SK-N-SH (cell line): Measurements from ENCODE around the gene PTGIS. TPM values are rescaled to one million over a fixed set of nuclear protein-coding genes. Genes with fewer than 3 reads are reported as not detected.

Source experiments
- CTCF ChIA-PET: fragments of 300-600, 350-600 bp; formaldehyde crosslinking; extraction: SDS; loops from one replicate; lab custom pipeline; 2021; lab: Yijun Ruan, JAX
- POLR2A ChIA-PET: fragments of 350-600 bp; sonication (Branson Sonifier 250); formaldehyde crosslinking; extraction: SDS; loops from one replicate; lab custom pipeline; 2020; ENCODE audit warnings: antibody characterized with exemption, inconsistent platforms; lab: Yijun Ruan, JAX
- DNase-seq: peaks from one replicate; pipeline ENCODE4 v3.0.0; 2012
- H2AFZ ChIP-seq: fragments of 200-600 bp; sonication (generic); 2 replicates; pipeline ENCODE4 v1.8.1; 2016; ENCODE audit warnings: antibody characterized with exemption, mild to moderate bottlenecking, low read depth
- H3F3A ChIP-seq: fragments of 200-600 bp; sonication (generic); replicated peaks from 2 replicates; pipeline ENCODE3; 2016; ENCODE audit warnings: antibody characterized with exemption, mild to moderate bottlenecking; ENCODE audit not compliant: insufficient read depth
- H3K27ac ChIP-seq, 2 experiments: fragments of 200-500 bp in 1 of 2; fragments of 200-600 bp in 1 of 2; sonication (Bioruptor generic) in 1 of 2; sonication (generic), shearing (Covaris generic) in 1 of 2; 2 replicates each; pipeline versions ENCODE4 v1.5.1 to v1.6.1; 2014 to 2016; ENCODE audit warnings: low read depth in 2 of 2, inconsistent platforms in 1 of 2, low read length in 1 of 2, mild to moderate bottlenecking in 1 of 2, mixed read lengths in 1 of 2
- H3K27me3 ChIP-seq: fragments of 200-600 bp; sonication (generic), shearing (Covaris generic); 2 replicates; pipeline ENCODE4 v1.6.1; 2016; ENCODE audit warnings: mixed run types; ENCODE audit not compliant: insufficient read depth
- H3K36me3 ChIP-seq, 2 experiments: fragments of 200-500 bp in 1 of 2; fragments of 200-600 bp in 1 of 2; sonication (Bioruptor generic) in 1 of 2; sonication (generic) in 1 of 2; replicated peaks in 1 of 2; 2 replicates each; pipeline versions ENCODE3 to v1.5.1; 2014 to 2016; ENCODE audit warnings: low read length in 1 of 2, mild to moderate bottlenecking in 1 of 2; ENCODE audit not compliant: insufficient read depth in 2 of 2, control insufficient read depth in 1 of 2
- H3K4me1 ChIP-seq, 2 experiments: fragments of 200-500 bp in 1 of 2; fragments of 200-600 bp in 1 of 2; sonication (Bioruptor generic) in 1 of 2; sonication (generic), shearing (Covaris generic) in 1 of 2; 2 replicates each; pipeline versions ENCODE4 v1.5.1 to v1.6.1; 2014 to 2016; ENCODE audit warnings: low read depth in 1 of 2, low read length in 1 of 2, mixed run types in 1 of 2; ENCODE audit not compliant: insufficient read depth in 2 of 2, control insufficient read depth in 1 of 2
- H3K4me2 ChIP-seq: fragments of 200-600 bp; sonication (generic), shearing (Covaris generic); 2 replicates; pipeline ENCODE4 v1.6.1; 2017; ENCODE audit warnings: mixed run types
- H3K4me3 ChIP-seq, 2 experiments: fragments of 200-500 bp in 1 of 2; fragments of 200-600 bp in 1 of 2; sonication (Bioruptor generic) in 1 of 2; sonication (generic), shearing (Covaris generic) in 1 of 2; 2 replicates each; pipeline versions ENCODE4 v1.5.1 to v1.8.1; 2014 to 2016; ENCODE audit warnings: low read depth in 2 of 2, inconsistent platforms in 1 of 2, low read length in 1 of 2, mild to moderate bottlenecking in 1 of 2, mixed read lengths in 1 of 2, moderate library complexity in 1 of 2
- H3K79me2 ChIP-seq: fragments of 200-600 bp; sonication (generic); 2 replicates; pipeline ENCODE4 v1.8.1; 2017; ENCODE audit warnings: mild to moderate bottlenecking; ENCODE audit not compliant: insufficient read depth
- H3K9ac ChIP-seq: fragments of 200-600 bp; sonication (generic); 2 replicates; pipeline ENCODE4 v1.6.1; 2017; ENCODE audit warnings: mixed run types
- H3K9me2 ChIP-seq: fragments of 200-600 bp; sonication (generic); 2 replicates; pipeline ENCODE4 v1.6.1; 2017; ENCODE audit warnings: mixed run types
- H3K9me3 ChIP-seq: fragments of 200-600 bp; sonication (generic); 2 replicates; pipeline ENCODE4 v1.6.1; 2017; ENCODE audit warnings: mixed run types, mild to moderate bottlenecking, moderate library complexity
- H4K20me1 ChIP-seq: fragments of 200-600 bp; sonication (generic); 2 replicates; pipeline ENCODE4 v1.6.1; 2017; ENCODE audit warnings: mild to moderate bottlenecking, mixed run types; ENCODE audit not compliant: insufficient read depth
- CHD2 ChIP-seq: fragments of 150-350 bp; IDR thresholded peaks from 2 replicates; pipeline ENCODE4 v1.6.1; 2018; ENCODE audit warnings: low read length; ENCODE audit not compliant: partially characterized antibody
- EP300 ChIP-seq, 2 experiments: IDR thresholded peaks; 2 replicates each; pipeline versions ENCODE4 v1.4.0 to v1.6.1; 2012; ENCODE audit warnings: borderline replicate concordance in 1 of 2, low read depth in 1 of 2, low read length in 1 of 2
- EZH2phosphoT487 ChIP-seq: fragments of 200-600 bp; sonication (generic); IDR thresholded peaks from 2 replicates; pipeline ENCODE4 v1.6.1; 2017; ENCODE audit warnings: low read depth, mixed run types, mild to moderate bottlenecking, antibody characterized with exemption, moderate library complexity, borderline replicate concordance
- FOSL2 ChIP-seq: IDR thresholded peaks from 2 replicates; pipeline ENCODE4 v1.4.0; 2012; ENCODE audit warnings: low read depth, mild to moderate bottlenecking, moderate library complexity, borderline replicate concordance
- MEF2A ChIP-seq: IDR thresholded peaks from 2 replicates; pipeline ENCODE4 v1.4.0; 2012; ENCODE audit warnings: low read depth, borderline replicate concordance
- MXI1 ChIP-seq: IDR thresholded peaks from 2 replicates; pipeline ENCODE4 v1.6.1; 2012; ENCODE audit warnings: mild to moderate bottlenecking, low read depth, low read length, improper control_type of control experiment
- NRF1 ChIP-seq: IDR thresholded peaks from 2 replicates; pipeline ENCODE4 v1.6.1; 2012; ENCODE audit warnings: low read depth, mild to moderate bottlenecking, low read length
- POLR2AphosphoS5 ChIP-seq: IDR thresholded peaks from 2 replicates; pipeline ENCODE4 v1.6.1; 2012; ENCODE audit warnings: low read depth, low read length
- RAD21 ChIP-seq: IDR thresholded peaks from 2 replicates; pipeline ENCODE4 v1.6.1; 2012; ENCODE audit warnings: mild to moderate bottlenecking, low read length
- RCOR1 ChIP-seq: fragments of 150-350 bp; IDR thresholded peaks from 2 replicates; pipeline ENCODE4 v1.6.1; 2017; ENCODE audit warnings: antibody characterized with exemption, low read length
- RFX5 ChIP-seq: IDR thresholded peaks from 2 replicates; pipeline ENCODE4 v1.6.1; 2012; ENCODE audit warnings: mild to moderate bottlenecking, improper control_type of control experiment, low read length
- SIN3A ChIP-seq: IDR thresholded peaks from 2 replicates; pipeline ENCODE4 v1.6.1; 2012; ENCODE audit warnings: low read depth, mild to moderate bottlenecking, low read length, moderate library complexity, borderline replicate concordance
- SMC3 ChIP-seq: IDR thresholded peaks from 2 replicates; pipeline ENCODE4 v1.6.1; 2012; ENCODE audit warnings: low read depth, low read length, improper control_type of control experiment
- TCF12 ChIP-seq: IDR thresholded peaks from 2 replicates; pipeline ENCODE4 v1.4.0; 2012
- YY1 ChIP-seq: IDR thresholded peaks from 2 replicates; pipeline ENCODE4 v1.4.0; 2012; ENCODE audit warnings: low read depth, mild to moderate bottlenecking
- ZBTB33 ChIP-seq: IDR thresholded peaks from 2 replicates; pipeline ENCODE4 v1.4.0; 2012; ENCODE audit warnings: low read depth, borderline replicate concordance
- WGBS: methylation state at CpG from one replicate; pipeline ENCODE4 v1.1.6; 2017; ENCODE audit warnings: low lambda C conversion rate; 5-methylcytosine and 5-hydroxymethylcytosine counted together
- polyA plus RNA-seq, 3 experiments: library from polyadenylated mRNA; depleted of rRNA; stranded (reverse); fragments of >200 nt; gene quantifications; 2 replicates each; pipeline ENCODE4 v1.2.3, GENCODE V29; 2012
- TF ChIP-seq, protein P1 (sequence below): IDR thresholded peaks from 2 replicates; pipeline ENCODE4 v1.4.0; 2012; ENCODE audit warnings: low read depth
- TF ChIP-seq, protein P2 (sequence below): fragments of 150-350 bp; IDR thresholded peaks from 2 replicates; pipeline ENCODE4 v1.6.1; 2016; ENCODE audit warnings: mild to moderate bottlenecking, low read depth, low read length
- TF ChIP-seq, protein P3 (sequence below): IDR thresholded peaks from 2 replicates; pipeline ENCODE4; 2012

The PTGIS gene
- polyA plus RNA-seq, 1 of the 3 experiments (the other 2 are of a cell fraction): 1.0 TPM

DNA sequence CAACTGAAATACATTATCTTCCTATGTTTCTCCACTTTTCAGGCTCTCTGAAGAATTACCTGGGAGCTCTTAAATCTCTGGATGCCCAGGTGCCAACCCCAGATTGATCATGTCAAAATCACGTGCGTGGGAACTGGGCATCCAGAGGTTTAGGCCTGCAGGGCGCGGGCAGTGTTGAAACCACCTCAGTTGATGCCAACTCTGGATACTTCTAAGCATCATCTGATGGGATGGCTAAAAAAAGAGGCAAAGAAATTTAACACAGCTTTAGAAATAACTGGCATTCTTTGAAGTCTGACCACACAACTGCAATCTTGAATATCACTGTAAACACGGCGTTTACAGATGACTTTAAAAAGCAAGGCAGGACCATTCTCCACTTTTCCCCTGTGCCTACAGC is 41.9 kb downstream of the PTGIS start:
- Histone ChIP-seq H3K4me2 (no peak overlapping the region), H3K36me3 (no peaks in the 10 kb centered on the region), H3F3A (no peaks in the 10 kb centered on the region), H3K27ac (no peak overlapping the region), H3K9me3 (no peaks in the 10 kb centered on the region), H3K27me3 (no peaks in the 10 kb centered on the region), H4K20me1 (no peaks in the 10 kb centered on the region), H3K9me2 (no peaks in the 10 kb centered on the region), H3K4me3 (no peak overlapping the region)
- POLR2A ChIA-PET: no interaction called here
- CTCF ChIA-PET: interaction anchor here (1.1 to 2.5 kb wide), 5 partner anchors 8 to 191 kb away, joined by 4 to 10 read pairs (median 9); no protein-coding TSS in a partner anchor
- WGBS: 88% methylated on average over 6 of the region's 6 CpGs
- no peak for DNase-seq
- TF ChIP-seq, protein P1, sequence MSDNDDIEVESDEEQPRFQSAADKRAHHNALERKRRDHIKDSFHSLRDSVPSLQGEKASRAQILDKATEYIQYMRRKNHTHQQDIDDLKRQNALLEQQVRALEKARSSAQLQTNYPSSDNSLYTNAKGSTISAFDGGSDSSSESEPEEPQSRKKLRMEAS: no peak
- TF ChIP-seq MEF2A (no peak), ZBTB33 (no peak), SMC3 (no peak), FOSL2 (no peak), YY1 (no peak), MXI1 (no peak), CHD2 (no peak), RCOR1 (no peak), EZH2phosphoT487 (no peak), POLR2AphosphoS5 (no peak), NRF1 (no peak), TCF12 (no peak), EP300 (IDR thresholded peaks at IDR 0.05; ENCODE audit: borderline replicate concordance in 1 of 2, low read depth in 1 of 2, low read length in 1 of 2) (no peak), SIN3A (no peak), RFX5 (no peak), RAD21 (no peak)
- TF ChIP-seq, protein P2, sequence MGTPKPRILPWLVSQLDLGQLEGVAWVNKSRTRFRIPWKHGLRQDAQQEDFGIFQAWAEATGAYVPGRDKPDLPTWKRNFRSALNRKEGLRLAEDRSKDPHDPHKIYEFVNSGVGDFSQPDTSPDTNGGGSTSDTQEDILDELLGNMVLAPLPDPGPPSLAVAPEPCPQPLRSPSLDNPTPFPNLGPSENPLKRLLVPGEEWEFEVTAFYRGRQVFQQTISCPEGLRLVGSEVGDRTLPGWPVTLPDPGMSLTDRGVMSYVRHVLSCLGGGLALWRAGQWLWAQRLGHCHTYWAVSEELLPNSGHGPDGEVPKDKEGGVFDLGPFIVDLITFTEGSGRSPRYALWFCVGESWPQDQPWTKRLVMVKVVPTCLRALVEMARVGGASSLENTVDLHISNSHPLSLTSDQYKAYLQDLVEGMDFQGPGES: no peak
- TF ChIP-seq, protein P3, sequence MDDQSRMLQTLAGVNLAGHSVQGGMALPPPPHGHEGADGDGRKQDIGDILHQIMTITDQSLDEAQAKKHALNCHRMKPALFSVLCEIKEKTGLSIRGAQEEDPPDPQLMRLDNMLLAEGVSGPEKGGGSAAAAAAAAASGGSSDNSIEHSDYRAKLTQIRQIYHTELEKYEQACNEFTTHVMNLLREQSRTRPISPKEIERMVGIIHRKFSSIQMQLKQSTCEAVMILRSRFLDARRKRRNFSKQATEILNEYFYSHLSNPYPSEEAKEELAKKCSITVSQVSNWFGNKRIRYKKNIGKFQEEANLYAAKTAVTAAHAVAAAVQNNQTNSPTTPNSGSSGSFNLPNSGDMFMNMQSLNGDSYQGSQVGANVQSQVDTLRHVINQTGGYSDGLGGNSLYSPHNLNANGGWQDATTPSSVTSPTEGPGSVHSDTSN: no peak
- TF ChIP-seq, all 33 proteins: peak for 0
- Histone ChIP-seq H3K4me1 (no peaks in the 10 kb centered on the region), H2AFZ (no peak overlapping the region), H3K79me2 (no peaks in the 10 kb centered on the region), H3K9ac (no peak overlapping the region)
